GM21528 (cell line): Measurements from ENCODE around the gene AIPL1.

ENCODE experiments used
- ATAC-seq: cut with Tn5 transposase; IDR thresholded peaks from one replicate; pipeline ENCODE4 v1.9.1; 2021; ENCODE audit warnings: mild to moderate bottlenecking, moderate library complexity; ENCODE audit not compliant: unreplicated experiment, low FRiP score

AIPL1 gene

GRCh38 chr17:6423931-6424330 lies 11.0 kb downstream of the AIPL1 start:
- ATAC-seq: no peak

GRCh38 chr17:6422654-6423241 lies 12.2 kb downstream of the AIPL1 start:
- no peak for ATAC-seq

- no peak for ATAC-seq
Measured at GRCh38 chr17:6421700-6422604, 13.0 kb downstream of the AIPL1 start.

GRCh38 chr17:6420173-6420641 lies 14.7 kb downstream of the AIPL1 start:
- no peak for ATAC-seq

GRCh38 chr17:6415616-6416015 lies 19.3 kb downstream of the AIPL1 start:
- no peak for ATAC-seq

- no peak for ATAC-seq
Measured at GRCh38 chr17:6413065-6413464, 21.9 kb downstream of the AIPL1 start.

- ATAC-seq: no peak
Measured at GRCh38 chr17:6408735-6409134, 26.2 kb downstream of the AIPL1 start.

GRCh38 chr17:6408276-6408675 lies 26.6 kb downstream of the AIPL1 start:
- no peak for ATAC-seq

GRCh38 chr17:6402258-6402657 lies 32.7 kb downstream of the AIPL1 start:
- ATAC-seq: no peak

- no peak for ATAC-seq
Measured at GRCh38 chr17:6398955-6399354, 36.0 kb downstream of the AIPL1 start.

- ATAC-seq: no peak
Measured at GRCh38 chr17:6394055-6394606, 40.8 kb downstream of the AIPL1 start.

- ATAC-seq: no peak
Measured at GRCh38 chr17:6393351-6393952, 41.5 kb downstream of the AIPL1 start.

- ATAC-seq: no peak
Measured at GRCh38 chr17:6392609-6393350, 42.1 kb downstream of the AIPL1 start.

GRCh38 chr17:6388416-6388815 lies 46.5 kb downstream of the AIPL1 start:
- ATAC-seq: no peak

GRCh38 chr17:6387858-6388257 lies 47.1 kb downstream of the AIPL1 start:
- ATAC-seq: no peak

GRCh38 chr17:6387442-6387841 lies 47.5 kb downstream of the AIPL1 start:
- no peak for ATAC-seq

GRCh38 chr17:6386041-6386630 lies 48.8 kb downstream of the AIPL1 start:
- no peak for ATAC-seq

GRCh38 chr17:6384481-6384880 lies 50.4 kb downstream of the AIPL1 start:
- ATAC-seq: no peak

- no peak for ATAC-seq
Measured at GRCh38 chr17:6381526-6382465, 53.1 kb downstream of the AIPL1 start.
